HG02759 (cell line): ENCODE results near the gene EIF2S3.
"Not testable (repeated sequence)": the region's sequence is repeated elsewhere in the genome, so short reads cannot be mapped to it uniquely, and the experiment has no call there.

Source experiments
- ATAC-seq: cut with Tn5 transposase; IDR thresholded peaks from one replicate; pipeline ENCODE4 v1.9.1; 2021; ENCODE audit warnings: mild to moderate bottlenecking, moderate library complexity; ENCODE audit not compliant: unreplicated experiment

The EIF2S3 gene

DNA sequence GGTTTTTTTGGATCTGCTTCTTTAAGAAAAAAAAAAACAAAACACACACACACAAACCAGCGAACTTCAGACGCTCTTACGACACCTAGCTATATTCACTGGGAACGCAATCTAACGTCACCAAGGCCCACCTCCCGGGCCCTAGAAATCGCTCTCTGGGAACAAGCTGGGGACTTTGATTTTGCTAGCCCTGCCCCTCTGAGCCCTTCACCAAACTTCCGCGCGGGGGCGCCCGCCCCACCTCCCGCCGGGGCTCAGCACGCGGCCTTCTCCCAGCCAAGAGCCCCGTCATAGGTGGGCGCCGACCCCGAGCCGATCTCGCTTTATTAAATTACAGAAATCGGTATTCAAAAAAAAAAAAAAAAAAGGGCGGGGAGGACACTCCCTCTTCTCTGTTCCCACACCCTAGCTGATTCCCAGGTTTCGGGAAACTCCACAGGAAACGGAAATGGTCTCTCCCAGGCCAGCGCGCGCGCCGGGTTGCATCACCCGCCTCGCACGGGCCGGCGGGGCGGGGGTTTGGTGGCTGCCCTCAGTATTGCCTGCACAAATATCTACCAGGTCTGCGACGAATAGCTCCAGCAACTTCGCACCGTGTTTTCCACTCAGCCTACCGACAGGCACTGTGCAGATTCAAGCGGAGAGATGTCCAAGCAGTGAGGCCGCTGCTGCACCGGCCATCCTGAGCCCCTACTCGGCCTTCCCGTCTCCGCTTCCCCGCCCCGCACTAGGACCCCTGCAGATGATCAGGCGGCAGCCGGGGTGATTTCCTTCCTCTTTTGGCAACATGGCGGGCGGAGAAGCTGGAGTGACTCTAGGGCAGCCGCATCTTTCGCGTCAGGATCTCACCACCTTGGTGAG lies at the start of gene EIF2S3:
EIF2S3 (plus strand) TSS at position 775 of the 861 bp plus-strand sequence; CDS start at position 788, 13 bp downstream.
- peak; percentile 87 for ATAC-seq

DNA sequence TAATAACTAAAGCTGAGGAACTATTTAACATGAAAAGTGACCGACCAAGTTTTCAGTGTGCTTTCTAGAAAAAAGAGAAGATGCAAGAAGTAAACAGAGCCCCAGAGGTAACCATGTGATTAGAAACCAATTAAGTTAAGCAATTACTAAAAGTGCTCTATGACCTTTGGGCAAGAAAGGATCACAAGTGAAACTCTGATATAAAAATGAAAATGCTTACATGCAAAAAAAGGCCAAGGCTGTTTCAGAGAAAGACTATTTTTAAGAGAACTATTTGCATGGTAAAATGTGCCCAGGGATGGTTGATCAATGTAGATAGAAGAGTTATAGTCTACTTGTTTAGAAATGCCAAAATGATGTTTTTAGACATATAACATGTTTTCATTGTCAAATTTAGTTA lies 49.7 kb upstream of the EIF2S3 start:
- ATAC-seq, result peak; percentile 60

DNA sequence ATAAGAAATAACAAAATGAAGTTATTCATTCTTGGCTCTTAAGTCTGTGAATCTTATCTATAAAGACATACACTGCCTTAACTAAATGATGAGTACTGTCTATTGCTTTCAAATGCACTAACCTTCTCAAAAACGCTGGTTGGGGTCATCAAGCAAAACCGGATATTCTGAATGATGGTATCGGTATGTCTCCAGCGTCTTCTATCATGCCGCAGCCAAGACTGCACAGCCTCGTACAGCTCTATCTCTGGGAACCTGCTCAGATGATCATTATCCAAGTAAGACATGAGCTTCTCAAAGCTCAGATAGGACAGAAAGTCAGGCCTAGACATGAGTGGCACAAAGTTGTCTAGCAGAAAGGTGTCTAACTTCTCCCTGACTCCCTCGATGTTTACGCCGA lies 48.9 kb upstream of the EIF2S3 start:
- ATAC-seq, result no peak

DNA sequence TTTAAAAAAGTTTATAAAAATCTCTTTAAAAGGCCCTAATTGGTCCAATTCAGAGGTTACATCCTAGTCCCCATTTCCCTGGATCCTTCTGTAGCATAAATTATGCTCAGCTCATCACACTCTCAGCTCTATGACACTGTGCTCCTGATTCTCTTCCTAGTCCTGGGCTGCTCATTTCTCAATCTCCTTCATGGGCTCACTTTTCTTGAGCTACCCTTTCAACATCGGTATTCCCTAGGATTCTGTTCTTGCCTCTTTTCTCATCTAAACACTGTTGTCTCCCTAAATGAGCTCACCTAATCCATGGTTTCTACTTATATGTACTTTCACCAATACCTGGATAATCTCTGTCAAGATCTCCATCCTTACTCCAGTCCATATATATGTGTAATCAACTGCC lies 42.5 kb upstream of the EIF2S3 start:
- no peak for ATAC-seq

DNA sequence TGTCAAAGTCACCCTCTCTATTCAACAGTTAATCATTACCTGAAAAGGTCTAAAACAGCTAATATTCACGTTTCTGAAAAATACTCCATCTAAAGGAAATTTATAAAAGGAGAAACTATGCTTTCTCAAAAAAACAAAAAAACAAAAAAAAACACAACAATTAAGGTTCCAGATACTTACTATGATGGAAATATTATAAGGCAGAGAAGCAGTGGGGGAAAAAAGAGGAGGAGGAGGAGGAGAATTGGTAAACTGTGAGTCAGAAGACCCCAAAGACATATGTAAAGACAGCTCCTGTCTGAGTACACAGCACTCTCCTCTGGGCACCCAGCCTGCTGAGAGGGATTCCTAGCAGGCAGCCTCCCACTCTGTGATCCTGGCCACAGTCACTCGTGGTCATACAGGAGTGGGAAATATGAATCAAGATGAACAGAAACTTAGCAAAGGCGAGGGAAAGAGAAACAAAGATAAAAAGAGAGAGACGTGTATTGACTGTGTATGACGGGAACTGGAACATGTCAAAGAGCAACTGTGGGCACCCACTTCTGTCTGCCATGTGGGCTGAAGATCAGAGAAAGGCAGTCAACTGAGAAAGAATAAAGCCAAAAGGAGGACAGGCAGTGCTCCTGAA lies 40.3 kb upstream of the EIF2S3 start:
- ATAC-seq, result peak; percentile 79

- ATAC-seq, result no peak
These were observed 37.1 kb upstream of the EIF2S3 start for GRCh38 chrX:24017674-24018073.

- no peak for ATAC-seq
These were observed 35.9 kb upstream of the EIF2S3 start for GRCh38 chrX:24018809-24019208.

- ATAC-seq, result no peak
These were observed 35.3 kb upstream of the EIF2S3 start for GRCh38 chrX:24019448-24019847.

- no peak for ATAC-seq
These were observed 34.4 kb upstream of the EIF2S3 start for GRCh38 chrX:24020306-24020876.

- ATAC-seq, result no peak
These were observed 31.2 kb upstream of the EIF2S3 start for GRCh38 chrX:24023544-24023943.

- no peak for ATAC-seq
These were observed 30.6 kb upstream of the EIF2S3 start for GRCh38 chrX:24023972-24024669.

DNA sequence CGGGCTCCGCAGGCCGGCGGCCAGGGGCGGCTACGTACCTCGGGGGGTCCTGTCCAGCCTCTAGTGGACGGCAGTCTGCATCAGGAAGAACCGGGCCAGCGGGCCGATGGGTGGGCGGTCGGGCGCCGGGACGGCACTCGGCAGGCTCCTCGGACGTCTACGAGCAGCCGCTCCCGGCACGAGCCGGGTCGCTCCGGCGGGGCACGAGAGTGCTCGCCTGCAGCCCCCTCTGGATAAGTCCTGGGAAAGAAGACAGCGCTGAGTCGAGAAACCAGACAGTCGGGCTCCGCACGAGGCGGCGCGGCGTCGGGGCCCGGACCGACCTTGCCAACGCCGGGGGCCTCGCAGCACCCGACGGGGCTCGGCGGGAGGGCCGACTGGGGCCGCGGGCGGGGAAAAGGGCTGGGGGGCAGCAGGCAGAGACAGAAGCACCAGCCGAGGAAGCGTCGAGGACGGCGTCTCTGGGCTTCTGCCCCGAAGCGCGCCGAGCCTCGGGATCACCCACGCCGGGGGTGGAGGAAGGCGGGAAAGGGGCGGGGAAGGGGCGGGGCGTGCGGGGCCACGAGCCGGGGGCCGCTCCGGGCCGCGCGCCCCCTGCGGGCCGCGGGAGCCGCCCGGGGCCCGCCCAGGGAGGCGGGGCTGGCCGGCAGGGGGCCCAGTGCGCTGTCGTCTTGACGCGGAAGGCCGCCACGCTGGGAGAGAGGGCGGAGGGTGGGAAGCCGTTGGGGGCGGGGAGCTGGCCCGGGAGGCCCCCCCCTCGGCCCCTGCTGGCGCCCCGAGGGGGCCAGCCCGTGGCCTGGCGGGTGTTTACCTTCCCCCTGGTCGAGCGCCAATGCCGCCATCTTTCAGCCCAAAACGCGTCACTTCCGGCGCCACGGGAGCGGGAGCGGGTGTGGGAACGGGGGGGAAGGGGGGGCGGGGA lies 29.7 kb upstream of the EIF2S3 start:
- peak; percentile 93 for ATAC-seq

DNA sequence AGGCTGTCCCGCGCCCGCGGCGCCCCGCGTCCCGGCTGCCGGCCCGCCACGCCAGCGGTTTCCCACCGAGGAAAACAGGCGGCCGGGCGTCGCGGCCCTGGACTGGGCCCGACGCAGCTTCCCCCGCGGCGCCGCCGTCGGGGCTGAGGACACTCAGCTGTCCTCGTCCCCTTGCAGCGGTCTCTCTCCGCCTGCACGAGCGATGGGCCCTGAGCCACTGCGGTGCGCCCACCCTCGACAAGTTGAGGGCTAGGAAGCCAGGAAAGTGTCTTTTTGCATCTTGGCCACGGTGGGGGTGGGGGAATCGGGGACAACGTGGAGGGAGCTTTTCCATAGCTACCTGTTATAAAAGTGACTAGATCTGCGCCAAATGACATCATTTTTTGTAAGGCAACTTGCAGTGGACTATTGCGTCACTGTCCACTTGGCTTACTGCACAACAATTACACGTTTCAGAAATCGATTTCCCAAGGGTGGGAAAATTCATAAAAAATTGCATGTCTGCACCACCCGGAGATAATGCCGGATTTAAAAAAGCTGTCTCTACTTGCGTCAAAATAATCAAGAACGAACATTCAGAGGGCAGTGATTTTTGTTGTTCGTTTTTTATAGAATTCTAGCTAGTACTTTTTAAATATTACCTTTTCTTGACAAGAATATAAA lies 28.9 kb upstream of the EIF2S3 start:
- ATAC-seq, result peak; percentile 31

DNA sequence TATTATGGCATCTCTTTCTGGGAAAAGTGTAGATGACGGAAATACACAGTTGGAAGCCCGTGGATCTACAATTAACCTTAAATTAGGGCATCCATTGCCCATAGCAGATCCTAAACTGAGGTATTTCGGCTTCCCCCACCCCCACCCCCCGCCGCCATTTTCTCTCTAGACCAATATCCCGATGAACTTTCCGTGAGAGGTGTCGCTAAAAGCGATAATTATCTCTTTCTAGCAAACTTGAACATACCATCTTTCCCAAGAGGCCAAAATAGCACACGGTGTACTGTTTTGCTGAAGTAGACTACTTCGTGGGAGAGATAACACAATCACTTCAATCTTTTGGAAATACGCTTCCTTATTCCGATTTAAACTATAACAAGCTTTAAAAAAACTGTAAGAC lies 28.3 kb upstream of the EIF2S3 start:
- no peak for ATAC-seq

DNA sequence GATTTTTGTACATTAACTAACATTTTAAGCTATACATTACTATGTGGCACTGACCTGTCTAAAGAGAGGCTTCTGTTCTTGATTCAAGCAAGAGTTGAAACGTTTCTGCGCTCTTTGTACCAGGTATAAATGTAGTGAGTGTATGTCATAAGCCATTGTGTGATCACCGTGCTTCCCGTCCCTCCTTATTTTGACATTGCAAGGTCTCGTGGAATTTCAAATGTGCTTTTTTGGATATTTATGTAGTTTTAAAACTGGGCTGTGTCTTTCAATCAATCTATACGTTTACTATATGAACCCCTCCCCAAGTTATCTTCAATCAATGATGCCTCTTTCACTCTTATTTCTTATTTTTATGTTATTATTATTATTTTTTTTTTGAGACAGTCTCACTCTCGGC lies 27.7 kb upstream of the EIF2S3 start, which contains the start of gene KLHL15:
KLHL15 (minus strand) TSS at position 101 of the 400 bp plus-strand sequence. CDS start 20,493 bp downstream, outside the sequence.
- ATAC-seq, result no peak

DNA sequence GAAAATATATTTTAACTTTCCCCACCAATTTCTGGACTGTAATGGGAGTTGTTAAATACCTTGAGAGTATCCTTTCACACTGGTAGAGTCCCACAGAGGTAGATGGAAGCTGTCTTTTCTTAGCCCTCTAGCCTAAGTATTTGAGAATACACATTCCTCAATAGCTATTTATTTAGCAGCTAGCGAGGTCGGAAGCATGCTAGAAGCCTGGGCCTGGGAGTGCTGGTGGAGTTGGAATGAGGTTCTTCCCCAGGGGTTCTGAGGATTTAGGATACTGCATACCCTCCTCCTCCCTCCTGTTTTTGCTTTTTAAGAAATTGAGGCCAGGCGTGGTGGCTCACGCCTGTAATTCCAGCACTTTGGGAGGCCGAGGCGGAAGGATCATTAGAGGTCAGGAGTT lies 26.8 kb upstream of the EIF2S3 start:
- ATAC-seq, result no peak

- ATAC-seq, result no peak
These were observed 24.2 kb upstream of the EIF2S3 start for GRCh38 chrX:24030597-24030996.

DNA sequence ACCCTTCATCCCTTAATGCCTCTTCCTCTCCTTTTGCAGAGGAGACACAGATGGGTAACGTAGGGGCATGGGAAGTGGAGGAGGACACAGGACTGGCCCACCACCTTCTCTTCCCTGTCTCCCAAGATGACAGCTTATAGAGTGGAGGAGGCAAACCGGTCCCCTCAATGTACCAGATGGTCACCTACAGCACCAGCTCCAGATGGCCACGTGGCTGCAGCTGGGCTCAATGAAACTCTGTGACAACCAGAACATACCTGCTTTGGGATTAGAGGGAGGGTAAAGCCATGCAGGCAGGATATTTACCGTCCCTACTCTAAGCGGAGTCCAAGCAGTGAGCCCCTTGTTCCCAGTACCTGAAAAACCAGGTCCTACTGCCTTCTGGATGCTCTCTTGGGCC lies 20.3 kb upstream of the EIF2S3 start:
- ATAC-seq, result no peak

DNA sequence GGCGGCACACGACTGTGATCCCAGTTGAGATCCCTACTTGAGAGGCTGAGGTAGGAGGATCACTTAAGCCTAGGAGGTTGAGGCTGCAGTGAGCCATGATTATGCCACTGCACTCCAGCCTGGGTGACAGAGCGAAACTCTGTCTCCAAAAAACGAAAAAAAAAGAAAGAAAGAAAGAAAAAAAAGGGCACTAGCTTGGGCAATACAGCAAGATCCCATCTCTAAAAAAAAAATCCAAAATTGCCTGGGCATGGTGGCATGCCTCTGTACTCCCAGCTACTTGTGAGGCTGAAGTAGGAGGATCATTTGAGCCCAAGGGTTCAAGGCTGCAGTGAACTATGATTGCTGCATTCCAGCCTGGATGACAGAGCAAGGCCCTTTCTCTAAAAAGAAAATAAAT lies 17.0 kb upstream of the EIF2S3 start:
- ATAC-seq, result no peak

DNA sequence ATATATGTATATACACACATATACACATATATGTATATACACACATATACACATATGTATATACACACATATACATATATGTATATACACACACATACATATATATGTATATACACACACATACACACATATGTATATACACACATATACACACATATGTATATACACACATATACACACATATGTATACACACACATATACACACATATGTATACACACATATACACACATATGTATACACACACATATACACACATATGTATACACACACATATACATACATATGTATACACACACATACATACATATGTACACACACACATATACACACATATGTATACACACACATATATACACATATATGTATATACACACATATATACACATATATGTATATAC lies 8.7 kb upstream of the EIF2S3 start:
- ATAC-seq, result not testable (repeated sequence)
